HepG2 (cell line): Measurements from ENCODE around the gene AKAIN1. TPM values are rescaled to one million over a fixed set of nuclear protein-coding genes. Genes with fewer than 3 reads are reported as not detected.

Source experiments
- ATAC-seq: fragments of 200-7000 bp; cut with Tn5 transposase; 3 replicates; pipeline ENCODE4 v1.9.1; 2020; ENCODE audit warnings: mild to moderate bottlenecking, moderate library complexity
- BruUV-seq: library from RNA; stranded (reverse); fragments of 400-500 nt; replicated peaks from 2 replicates; lab custom pipeline; 2021; lab: Mats Ljungman, UMichigan
- CTCF ChIA-PET: fragments of 300-600 bp; formaldehyde crosslinking; extraction: SDS; loops from one replicate; lab custom pipeline; 2021; ENCODE audit warnings: low total read pairs, inconsistent platforms, low intra/inter-chr PET ratio; lab: Yijun Ruan, JAX
- POLR2A ChIA-PET: fragments of 350-600 bp; sonication (Branson Sonifier 250); formaldehyde crosslinking; loops from one replicate; lab custom pipeline; 2020; ENCODE audit warnings: antibody characterized with exemption, inconsistent platforms; lab: Yijun Ruan, JAX
- DNase-seq: peaks from one replicate; pipeline ENCODE4 v3.0.0-alpha.2; 2015; ENCODE audit warnings: low spot score
- FAIRE-seq: peaks from 3 replicates; lab custom pipeline; 2011; peaks lifted over from hg19 to GRCh38; lab: Jason Lieb, UNC
- H2AFZ ChIP-seq: one replicate; pipeline ENCODE4 v1.6.1; 2011; ENCODE audit warnings: low read length, inconsistent platforms
- H3K27ac ChIP-seq: fragments of 300-600 bp; 3 replicates; pipeline ENCODE4 v1.8.0; 2011; ENCODE audit warnings: mixed run types, mild to moderate bottlenecking, mixed read lengths, low read length, inconsistent platforms; ENCODE audit not compliant: insufficient read depth; ENCODE audit errors: extremely low read length
- H3K27me3 ChIP-seq, 2 experiments: fragments of 200-600 bp in 1 of 2; 2 replicates in 1 of 2; 3 replicates in 1 of 2; pipeline versions ENCODE4 v1.6.0 to v1.8.0; 2011; ENCODE audit warnings: low read length in 2 of 2, mild to moderate bottlenecking in 2 of 2, moderate library complexity in 2 of 2, inconsistent platforms in 1 of 2; ENCODE audit not compliant: insufficient read depth in 2 of 2, control insufficient read depth in 1 of 2
- H3K36me3 ChIP-seq, 2 experiments: fragments of 200-600 bp in 1 of 2; replicated peaks in 1 of 2; 2 replicates in 1 of 2; 3 replicates in 1 of 2; pipeline versions ENCODE4 v1.5.1 to v1.8.0; 2011; ENCODE audit warnings: low read length in 2 of 2, inconsistent platforms in 1 of 2; ENCODE audit not compliant: insufficient read depth in 2 of 2, control insufficient read depth in 1 of 2
- H3K4me1 ChIP-seq: 2 replicates; pipeline ENCODE4 v1.5.1; 2012; ENCODE audit warnings: low read length, inconsistent platforms; ENCODE audit not compliant: insufficient read depth
- H3K4me2 ChIP-seq: 2 replicates; pipeline ENCODE4 v1.6.0; 2011; ENCODE audit warnings: low read depth, low read length, inconsistent platforms
- H3K4me3 ChIP-seq, 3 experiments: fragments of 200-600 bp in 1 of 3; sonication (generic), shearing (Covaris generic) in 1 of 3; replicated peaks in 1 of 3; 2 replicates each; pipeline ENCODE4 v1.5.1; 2011 to 2016; ENCODE audit warnings: low read length in 3 of 3, inconsistent platforms in 2 of 3, low read depth in 2 of 3, mild to moderate bottlenecking in 2 of 3, control low read depth in 1 of 3, mixed read lengths in 1 of 3; ENCODE audit not compliant: insufficient read depth in 1 of 3
- H3K79me2 ChIP-seq: one replicate; pipeline ENCODE4 v1.6.1; 2011; ENCODE audit warnings: low read length, inconsistent platforms; ENCODE audit not compliant: insufficient read depth
- H3K9ac ChIP-seq: 2 replicates; pipeline ENCODE4 v1.6.0; 2011; ENCODE audit warnings: mild to moderate bottlenecking, low read depth, low read length, inconsistent platforms; ENCODE audit not compliant: insufficient read depth
- H3K9me3 ChIP-seq: 2 replicates; pipeline ENCODE4 v1.5.1; 2012; ENCODE audit warnings: mild to moderate bottlenecking, low read length
- H4K20me1 ChIP-seq: 2 replicates; pipeline ENCODE4 v1.6.0; 2011; ENCODE audit warnings: inconsistent platforms, mild to moderate bottlenecking, low read length, moderate library complexity; ENCODE audit not compliant: insufficient read depth
- KDM2A ChIP-seq: sonication (generic); formaldehyde crosslinking; IDR thresholded peaks from 2 replicates; pipeline ENCODE4 v1.4.0; 2020; ENCODE audit warnings: low read depth, missing genetic modification reagents, borderline replicate concordance
- ZBTB42 ChIP-seq: sonication (generic); formaldehyde crosslinking; IDR thresholded peaks from 2 replicates; pipeline ENCODE4 v1.5.0; 2020; ENCODE audit warnings: mild to moderate bottlenecking, missing genetic modification reagents
- ZNF235 ChIP-seq: sonication (generic); formaldehyde crosslinking; IDR thresholded peaks from 2 replicates; pipeline ENCODE4 v1.8.1; 2023; ENCODE audit warnings: mild to moderate bottlenecking, missing genetic modification reagents, borderline replicate concordance
- ZNF556 ChIP-seq: sonication (generic); formaldehyde crosslinking; IDR thresholded peaks from 2 replicates; pipeline ENCODE4 v1.4.0; 2020; ENCODE audit warnings: mild to moderate bottlenecking, missing genetic modification reagents, borderline replicate concordance
- WGBS: methylation state at CpG from one replicate; pipeline ENCODE4 v1.1.6; 2017; ENCODE audit warnings: low lambda C conversion rate; 5-methylcytosine and 5-hydroxymethylcytosine counted together
- in situ Hi-C: cut with HindIII; loops from 2 replicates; pipeline ENCODE4 v1.10.0; 2017; ENCODE audit warnings: low pct_unique_long_range_greater_than_20kb; ENCODE audit not compliant: extremely low pct_ligation_motif_present
- intact Hi-C: fragments of 100-400 bp; cut with micrococcal nuclease; formaldehyde crosslinking; loops from one replicate; pipeline ENCODE4 v1.10.0; 2022; ENCODE audit not compliant: unreplicated experiment
- polyA plus RNA-seq, 8 experiments: library from polyadenylated mRNA; depleted of rRNA in 3 of 8; stranded (reverse) in 7 of 8; unstranded in 1 of 8; fragments of >200 nt; fragmentation: Illumina TruSeq in 4 of 8; extraction: Trizol in 4 of 8; gene quantifications; 2 replicates each; pipeline versions ENCODE4 v1.2.1 to v1.2.3, GENCODE V29; 2011 to 2016; ENCODE audit warnings: low read depth in 4 of 8, missing spikeins in 1 of 8, mixed read lengths in 1 of 8; ENCODE audit not compliant: insufficient read depth in 1 of 8
- total RNA-seq, 5 experiments: library from RNA; depleted of rRNA; stranded (reverse); fragments of >200 nt; fragmentation: Illumina TruSeq; extraction: Trizol; gene quantifications; 2 replicates each; pipeline ENCODE4 v1.2.3, GENCODE V29; 2016; ENCODE audit warnings: low read depth in 1 of 5
- TF ChIP-seq, protein P1 (sequence below): sonication (generic); formaldehyde crosslinking; IDR thresholded peaks from 2 replicates; pipeline ENCODE4 v1.4.0; 2020; ENCODE audit warnings: missing genetic modification reagents
- TF ChIP-seq, protein P2 (sequence below): sonication (generic); formaldehyde crosslinking; IDR thresholded peaks from 2 replicates; pipeline ENCODE4 v1.5.0; 2020; ENCODE audit warnings: missing genetic modification reagents
- TF ChIP-seq, protein P3 (sequence below): sonication (generic); formaldehyde crosslinking; conservative IDR thresholded peaks from 2 replicates; pipeline ENCODE4 v1.8.0; 2022; ENCODE audit warnings: mild to moderate bottlenecking, moderate library complexity, missing genetic modification reagents
- TF ChIP-seq, protein P4 (sequence below): sonication (generic); formaldehyde crosslinking; IDR thresholded peaks from 2 replicates; pipeline ENCODE4 v1.4.0; 2020; ENCODE audit warnings: missing genetic modification reagents

The AKAIN1 gene
- total and polyA plus RNA-seq, 2 of the 13 experiments (the other 11 are each of a cell fraction or from before 2014, with no cell fraction given): not detected

GRCh38 chr18:5146093-5146492, 51.0 kb downstream of the AKAIN1 start:
- no peak overlapping the region for H3K4me2 ChIP-seq
- no peak for ATAC-seq
- H2AFZ ChIP-seq: no peak overlapping the region
- no peaks in the 10 kb centered on the region for H3K36me3 ChIP-seq
- H3K27me3 ChIP-seq: no peaks in the 10 kb centered on the region; a peak in 1 of 5 replicates
- WGBS: 22% methylated on average over 4 of the region's 4 CpGs
- POLR2A ChIA-PET: no interaction called here
- DNase-seq: no peak
- TF ChIP-seq ZNF556 (CRISPR knock-in tag) (no peak), KDM2A (no peak), ZNF235 (CRISPR knock-in tag) (no peak), ZBTB42 (CRISPR knock-in tag) (no peak)
- TF ChIP-seq, protein P1, sequence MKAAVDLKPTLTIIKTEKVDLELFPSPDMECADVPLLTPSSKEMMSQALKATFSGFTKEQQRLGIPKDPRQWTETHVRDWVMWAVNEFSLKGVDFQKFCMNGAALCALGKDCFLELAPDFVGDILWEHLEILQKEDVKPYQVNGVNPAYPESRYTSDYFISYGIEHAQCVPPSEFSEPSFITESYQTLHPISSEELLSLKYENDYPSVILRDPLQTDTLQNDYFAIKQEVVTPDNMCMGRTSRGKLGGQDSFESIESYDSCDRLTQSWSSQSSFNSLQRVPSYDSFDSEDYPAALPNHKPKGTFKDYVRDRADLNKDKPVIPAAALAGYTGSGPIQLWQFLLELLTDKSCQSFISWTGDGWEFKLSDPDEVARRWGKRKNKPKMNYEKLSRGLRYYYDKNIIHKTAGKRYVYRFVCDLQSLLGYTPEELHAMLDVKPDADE: no peak
- TF ChIP-seq, protein P2, sequence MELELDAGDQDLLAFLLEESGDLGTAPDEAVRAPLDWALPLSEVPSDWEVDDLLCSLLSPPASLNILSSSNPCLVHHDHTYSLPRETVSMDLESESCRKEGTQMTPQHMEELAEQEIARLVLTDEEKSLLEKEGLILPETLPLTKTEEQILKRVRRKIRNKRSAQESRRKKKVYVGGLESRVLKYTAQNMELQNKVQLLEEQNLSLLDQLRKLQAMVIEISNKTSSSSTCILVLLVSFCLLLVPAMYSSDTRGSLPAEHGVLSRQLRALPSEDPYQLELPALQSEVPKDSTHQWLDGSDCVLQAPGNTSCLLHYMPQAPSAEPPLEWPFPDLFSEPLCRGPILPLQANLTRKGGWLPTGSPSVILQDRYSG (CRISPR knock-in tag): no peak
- TF ChIP-seq, protein P3, sequence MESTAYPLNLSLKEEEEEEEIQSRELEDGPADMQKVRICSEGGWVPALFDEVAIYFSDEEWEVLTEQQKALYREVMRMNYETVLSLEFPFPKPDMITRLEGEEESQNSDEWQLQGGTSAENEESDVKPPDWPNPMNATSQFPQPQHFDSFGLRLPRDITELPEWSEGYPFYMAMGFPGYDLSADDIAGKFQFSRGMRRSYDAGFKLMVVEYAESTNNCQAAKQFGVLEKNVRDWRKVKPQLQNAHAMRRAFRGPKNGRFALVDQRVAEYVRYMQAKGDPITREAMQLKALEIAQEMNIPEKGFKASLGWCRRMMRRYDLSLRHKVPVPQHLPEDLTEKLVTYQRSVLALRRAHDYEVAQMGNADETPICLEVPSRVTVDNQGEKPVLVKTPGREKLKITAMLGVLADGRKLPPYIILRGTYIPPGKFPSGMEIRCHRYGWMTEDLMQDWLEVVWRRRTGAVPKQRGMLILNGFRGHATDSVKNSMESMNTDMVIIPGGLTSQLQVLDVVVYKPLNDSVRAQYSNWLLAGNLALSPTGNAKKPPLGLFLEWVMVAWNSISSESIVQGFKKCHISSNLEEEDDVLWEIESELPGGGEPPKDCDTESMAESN (CRISPR knock-in tag): no peak
- TF ChIP-seq, protein P4, sequence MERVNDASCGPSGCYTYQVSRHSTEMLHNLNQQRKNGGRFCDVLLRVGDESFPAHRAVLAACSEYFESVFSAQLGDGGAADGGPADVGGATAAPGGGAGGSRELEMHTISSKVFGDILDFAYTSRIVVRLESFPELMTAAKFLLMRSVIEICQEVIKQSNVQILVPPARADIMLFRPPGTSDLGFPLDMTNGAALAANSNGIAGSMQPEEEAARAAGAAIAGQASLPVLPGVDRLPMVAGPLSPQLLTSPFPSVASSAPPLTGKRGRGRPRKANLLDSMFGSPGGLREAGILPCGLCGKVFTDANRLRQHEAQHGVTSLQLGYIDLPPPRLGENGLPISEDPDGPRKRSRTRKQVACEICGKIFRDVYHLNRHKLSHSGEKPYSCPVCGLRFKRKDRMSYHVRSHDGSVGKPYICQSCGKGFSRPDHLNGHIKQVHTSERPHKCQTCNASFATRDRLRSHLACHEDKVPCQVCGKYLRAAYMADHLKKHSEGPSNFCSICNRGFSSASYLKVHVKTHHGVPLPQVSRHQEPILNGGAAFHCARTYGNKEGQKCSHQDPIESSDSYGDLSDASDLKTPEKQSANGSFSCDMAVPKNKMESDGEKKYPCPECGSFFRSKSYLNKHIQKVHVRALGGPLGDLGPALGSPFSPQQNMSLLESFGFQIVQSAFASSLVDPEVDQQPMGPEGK: no peak
- no peaks in the 10 kb centered on the region for H3K79me2 ChIP-seq
- no peaks in the 10 kb centered on the region for H3K9me3 ChIP-seq
- in situ Hi-C loops: no loop called here
- no peak for FAIRE-seq
- no peak overlapping the region for H3K4me3 ChIP-seq
- CTCF ChIA-PET: no interaction called here
- no peak overlapping the region for H3K9ac ChIP-seq
- H3K4me1 ChIP-seq: no peaks in the 10 kb centered on the region
- no TSS peak for BruUV-seq
- no peaks in the 10 kb centered on the region for H4K20me1 ChIP-seq
- intact Hi-C loops: no loop called here
- no peak overlapping the region for H3K27ac ChIP-seq
